Coronary artery (tissue), 2 donors: ENCODE results near the gene MYO7A.

ENCODE experiments used
- DNase-seq: peaks from one replicate; pipeline ENCODE4 v3.0.0-alpha.2; 2017; ENCODE audit warnings: low spot score
- H3K27ac ChIP-seq, 2 donors: fragments of 200-600 bp; sonication (generic); one replicate each; pipeline ENCODE4 v1.5.1; 2016 to 2019
- H3K4me3 ChIP-seq: fragments of 200-600 bp; sonication (generic); 2 replicates; pipeline ENCODE4 v1.5.1; 2016; ENCODE audit warnings: mild to moderate bottlenecking, moderate library complexity
- CTCF ChIP-seq: fragments of 200-600 bp; sonication (generic); IDR thresholded peaks from one replicate; pipeline ENCODE4 v1.5.1; 2019; ENCODE audit warnings: antibody characterized with exemption

MYO7A gene

GRCh38 chr11:77187776-77188632 is 60.0 kb downstream of the MYO7A start:
- no peak overlapping the region for H3K4me3 ChIP-seq
- no peak for DNase-seq
- TF ChIP-seq CTCF: peak; percentile 74
- H3K27ac ChIP-seq: no peak overlapping the region

- DNase-seq: no peak
- Histone ChIP-seq H3K4me3 (no peak overlapping the region), H3K27ac (no peak overlapping the region)
- TF ChIP-seq CTCF: no peak
Observed at GRCh38 chr11:77188633-77189491, 60.8 kb downstream of the MYO7A start.

DNA sequence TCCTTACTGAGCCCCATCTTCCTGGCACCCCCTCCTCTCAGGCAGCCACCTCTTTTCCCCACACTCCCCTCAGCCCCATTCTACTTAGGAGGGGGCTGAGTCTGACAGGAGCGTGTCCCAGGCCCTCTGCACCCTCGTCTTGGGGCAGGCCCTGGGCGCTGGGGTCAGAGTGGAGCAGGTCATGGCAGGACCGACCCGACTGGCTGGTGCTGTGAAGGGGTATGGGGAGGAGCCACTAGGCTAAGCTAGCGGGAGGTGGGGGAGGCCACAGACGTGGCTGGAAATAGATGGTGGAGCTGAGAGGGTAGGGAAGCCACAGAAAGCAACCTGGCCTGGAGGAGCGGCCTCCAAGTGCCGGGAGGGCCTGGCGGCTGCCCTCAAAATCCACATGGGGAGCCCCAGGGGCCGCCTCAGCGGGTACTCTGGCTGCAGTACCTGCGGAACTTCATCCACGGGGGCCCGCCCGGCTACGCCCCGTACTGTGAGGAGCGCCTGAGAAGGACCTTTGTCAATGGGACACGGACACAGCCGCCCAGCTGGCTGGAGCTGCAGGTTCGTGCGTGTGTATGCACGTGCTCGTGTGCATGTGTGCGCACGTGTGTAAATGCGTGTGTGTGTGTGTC is 61.7 kb downstream of the MYO7A start:
- no peak for TF ChIP-seq CTCF
- no peak for DNase-seq
- Histone ChIP-seq H3K27ac (no peak overlapping the region), H3K4me3 (no peak overlapping the region)

DNA sequence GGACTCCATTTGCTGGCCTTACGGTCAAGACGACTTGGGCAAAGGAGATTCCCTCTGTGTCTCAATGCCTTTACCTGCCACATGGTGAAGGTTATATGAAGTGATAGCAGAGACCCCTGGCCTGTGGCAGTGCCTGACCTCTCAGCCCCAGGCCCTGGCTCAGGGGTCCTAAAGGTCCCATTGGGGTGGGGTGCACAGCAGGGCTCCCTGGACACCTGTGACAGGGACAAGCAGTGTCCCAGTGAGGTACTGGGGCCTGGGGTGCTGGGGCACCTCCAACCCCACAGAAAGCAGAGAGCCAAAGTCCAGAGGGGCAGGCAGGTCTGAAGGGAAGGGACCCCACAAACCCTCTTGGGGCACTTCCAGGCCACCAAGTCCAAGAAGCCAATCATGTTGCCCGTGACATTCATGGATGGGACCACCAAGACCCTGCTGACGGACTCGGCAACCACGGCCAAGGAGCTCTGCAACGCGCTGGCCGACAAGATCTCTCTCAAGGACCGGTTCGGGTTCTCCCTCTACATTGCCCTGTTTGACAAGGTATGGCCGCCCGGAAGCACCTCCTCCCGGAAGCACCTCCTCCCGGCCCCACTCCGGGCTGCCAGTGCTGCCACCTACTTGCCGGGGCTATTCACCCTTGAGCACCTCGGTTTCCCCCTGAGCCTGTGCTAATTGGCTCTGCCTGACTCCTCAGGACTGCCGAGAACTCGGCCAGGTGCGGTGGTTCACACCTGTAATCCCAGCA is 62.5 kb downstream of the MYO7A start:
- H3K27ac ChIP-seq: no peak overlapping the region
- DNase-seq: no peak
- TF ChIP-seq CTCF: no peak
- H3K4me3 ChIP-seq: no peak overlapping the region

DNA sequence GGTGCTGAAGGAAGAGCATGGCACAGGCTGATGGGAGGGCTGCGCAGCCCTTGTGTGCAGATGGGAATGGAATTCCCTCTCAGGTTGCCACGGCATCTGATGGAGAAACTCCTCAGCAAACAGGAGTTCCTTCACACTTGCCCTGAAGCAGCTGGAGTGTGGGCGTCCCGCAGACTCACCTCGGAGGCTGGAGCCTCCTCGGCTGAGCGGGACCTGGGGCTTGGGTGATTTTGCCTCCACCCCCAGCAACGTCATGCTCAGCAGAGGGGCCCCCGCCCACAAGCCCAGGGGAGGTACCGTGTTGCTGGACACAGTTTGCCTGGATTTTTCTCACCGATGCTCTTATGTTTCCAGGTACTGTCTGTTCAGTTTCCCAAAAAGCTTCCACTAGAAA is 63.4 kb downstream of the MYO7A start:
- H3K4me3 ChIP-seq: no peak overlapping the region
- H3K27ac ChIP-seq: no peak overlapping the region
- no peak for DNase-seq
- TF ChIP-seq CTCF: no peak

DNA sequence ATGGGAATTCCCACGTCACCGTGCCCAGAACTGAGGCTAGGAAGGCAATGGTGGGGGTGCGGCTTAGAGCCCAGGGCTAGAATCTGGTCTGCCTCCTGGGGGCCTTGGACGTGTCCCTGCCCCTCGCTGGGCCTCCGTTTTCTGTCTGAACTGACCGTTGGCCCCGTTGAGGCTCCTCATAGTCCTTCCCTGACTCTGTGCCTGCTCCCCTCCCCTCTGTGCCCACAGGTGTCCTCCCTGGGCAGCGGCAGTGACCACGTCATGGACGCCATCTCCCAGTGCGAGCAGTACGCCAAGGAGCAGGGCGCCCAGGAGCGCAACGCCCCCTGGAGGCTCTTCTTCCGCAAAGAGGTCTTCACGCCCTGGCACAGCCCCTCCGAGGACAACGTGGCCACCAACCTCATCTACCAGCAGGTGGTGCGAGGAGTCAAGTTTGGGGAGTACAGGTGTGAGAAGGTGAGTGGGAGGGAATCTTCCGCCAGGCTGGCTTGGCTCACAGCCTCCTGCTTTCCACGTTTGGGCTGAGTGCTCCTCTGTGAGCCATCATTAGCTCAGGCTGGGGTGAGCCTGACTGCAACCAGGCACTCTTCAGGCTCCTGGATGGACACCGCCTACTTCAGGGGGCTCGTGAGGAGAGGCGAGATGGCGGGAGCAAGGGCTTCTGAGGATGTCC is 63.9 kb downstream of the MYO7A start:
- H3K27ac ChIP-seq: no peak overlapping the region
- no peak overlapping the region for H3K4me3 ChIP-seq
- DNase-seq: no peak
- no peak for TF ChIP-seq CTCF
